HL-60 (cell line): Measurements from ENCODE around the gene LIPA.

ENCODE experiments used
- CTCF ChIP-seq: IDR thresholded peaks from one replicate; pipeline ENCODE4 v1.5.1; 2011; ENCODE audit warnings: low read length, control low read depth, inconsistent platforms; ENCODE audit not compliant: insufficient read depth
- GABPA ChIP-seq: IDR thresholded peaks from 2 replicates; pipeline ENCODE4 v1.6.1; 2012; ENCODE audit warnings: low read depth
- POLR2AphosphoS5 ChIP-seq: IDR thresholded peaks from 2 replicates; pipeline ENCODE4 v1.6.1; 2012; ENCODE audit warnings: low read depth
- REST ChIP-seq: IDR thresholded peaks from 2 replicates; pipeline ENCODE4 v1.6.1; 2012; ENCODE audit warnings: low read depth; ENCODE audit not compliant: insufficient replicate concordance
- SPI1 ChIP-seq: IDR thresholded peaks from 2 replicates; pipeline ENCODE4 v1.6.1; 2012; ENCODE audit warnings: low read depth, mild to moderate bottlenecking, borderline replicate concordance

- TF ChIP-seq POLR2AphosphoS5 (no peak), SPI1 (no peak), CTCF (no peak), GABPA (no peak), REST (no peak)
Observed at GRCh38 chr10:89256340-89256739, 4.8 kb upstream of the LIPA start.
